ENCODE measurements around the gene TRUB2.

DNA sequence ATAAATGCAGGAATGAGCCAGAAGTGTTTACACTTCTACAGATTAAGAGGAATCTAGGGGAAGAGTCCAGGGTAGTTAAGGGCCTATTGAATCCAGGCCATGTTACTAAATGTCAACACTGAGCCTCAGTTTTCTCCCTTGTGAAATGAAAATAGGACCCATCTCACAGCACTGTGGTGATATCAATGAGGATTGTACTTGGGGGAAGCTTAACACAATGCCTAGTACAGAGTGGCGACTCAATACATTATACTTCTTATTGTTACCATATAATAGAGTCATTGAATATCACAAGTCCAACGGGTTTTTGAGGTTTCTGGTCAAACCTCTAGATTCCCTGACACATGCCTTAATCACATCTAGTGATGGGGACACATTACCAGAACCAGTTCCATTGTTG lies 4.6 kb downstream of the TRUB2 start:
- TF ChIP-seq POLR2A (IDR thresholded peaks at IDR 0.05) (no peak), EP300 (IDR thresholded peaks at IDR 0.05) (no peak), POLR2AphosphoS5 (IDR thresholded peaks at IDR 0.05) (no peak)
- TF ChIP-seq, protein P1, sequence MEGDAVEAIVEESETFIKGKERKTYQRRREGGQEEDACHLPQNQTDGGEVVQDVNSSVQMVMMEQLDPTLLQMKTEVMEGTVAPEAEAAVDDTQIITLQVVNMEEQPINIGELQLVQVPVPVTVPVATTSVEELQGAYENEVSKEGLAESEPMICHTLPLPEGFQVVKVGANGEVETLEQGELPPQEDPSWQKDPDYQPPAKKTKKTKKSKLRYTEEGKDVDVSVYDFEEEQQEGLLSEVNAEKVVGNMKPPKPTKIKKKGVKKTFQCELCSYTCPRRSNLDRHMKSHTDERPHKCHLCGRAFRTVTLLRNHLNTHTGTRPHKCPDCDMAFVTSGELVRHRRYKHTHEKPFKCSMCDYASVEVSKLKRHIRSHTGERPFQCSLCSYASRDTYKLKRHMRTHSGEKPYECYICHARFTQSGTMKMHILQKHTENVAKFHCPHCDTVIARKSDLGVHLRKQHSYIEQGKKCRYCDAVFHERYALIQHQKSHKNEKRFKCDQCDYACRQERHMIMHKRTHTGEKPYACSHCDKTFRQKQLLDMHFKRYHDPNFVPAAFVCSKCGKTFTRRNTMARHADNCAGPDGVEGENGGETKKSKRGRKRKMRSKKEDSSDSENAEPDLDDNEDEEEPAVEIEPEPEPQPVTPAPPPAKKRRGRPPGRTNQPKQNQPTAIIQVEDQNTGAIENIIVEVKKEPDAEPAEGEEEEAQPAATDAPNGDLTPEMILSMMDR (IDR thresholded peaks at IDR 0.05): no peak

All from stomach (tissue), 4 donors.